Lower leg skin (tissue), 4 donors: ENCODE data around the gene IL6. TPM values are rescaled to one million over a fixed set of nuclear protein-coding genes. Genes with fewer than 3 reads are reported as not detected.

Experiments used
- DNase-seq, 2 donors: peaks; one replicate each; pipeline ENCODE4 v3.0.0-alpha.2; 2019; ENCODE audit warnings: low spot score in 2 of 2
- H3K4me3 ChIP-seq: fragments of 200-600 bp; sonication (generic); 2 replicates; pipeline ENCODE4 v1.5.1; 2017; ENCODE audit warnings: mild to moderate bottlenecking, low read depth; ENCODE audit not compliant: poor library complexity, severe bottlenecking
- CTCF ChIP-seq, 3 donors: fragments of 450-650 bp; IDR thresholded peaks; one replicate each; pipeline ENCODE4 v1.5.1; 2016; ENCODE audit warnings: antibody characterized with exemption in 3 of 3, mild to moderate bottlenecking in 3 of 3, moderate library complexity in 2 of 3
- POLR2A ChIP-seq, 2 donors: fragments of 450-650 bp; IDR thresholded peaks; one replicate each; pipeline ENCODE4 v1.6.1; 2016 to 2017; ENCODE audit warnings: antibody characterized with exemption in 2 of 2, mild to moderate bottlenecking in 1 of 2, moderate library complexity in 1 of 2
- WGBS, 2 donors: methylation state at CpG; one replicate each; pipeline ENCODE4 v1.1.5; 2018; 5-methylcytosine and 5-hydroxymethylcytosine counted together
- intact Hi-C: fragments of 100-400 bp; cut with DNase I; formaldehyde crosslinking; loops from one replicate; pipeline ENCODE4 v1.15.0; 2023; ENCODE audit warnings: low total_unique reads
- total RNA-seq, 4 donors: library from RNA; depleted of rRNA; stranded (reverse); fragments of >200 nt; gene quantifications; one replicate each; pipeline ENCODE4 v1.1.0, GENCODE V29; 2016

Gene IL6
- total RNA-seq, 4 donors from 2014 or later, result 1.7 to 9.1 TPM; not detected in 2

DNA sequence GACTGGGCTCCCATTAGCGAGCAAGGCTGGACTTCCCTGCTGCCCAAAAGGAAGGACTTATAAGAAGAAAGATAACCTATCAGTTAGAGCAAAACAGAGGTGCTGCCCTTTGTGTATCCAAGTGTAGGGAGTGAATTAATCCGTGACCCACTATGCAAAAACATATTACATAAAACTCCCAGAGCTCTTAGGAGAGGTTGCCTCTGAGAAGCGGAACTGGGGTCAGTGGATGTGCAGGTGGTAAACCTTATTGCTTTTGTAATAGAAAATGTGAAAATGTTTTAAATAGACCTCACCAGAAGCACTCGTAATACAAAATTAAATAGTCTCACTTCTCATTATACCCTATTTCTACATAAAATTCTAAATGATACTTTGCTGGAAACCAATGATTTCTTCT, 17.1 kb upstream of the IL6 start:
- no peak overlapping the region for H3K4me3 ChIP-seq
- no peak for TF ChIP-seq CTCF (IDR thresholded peaks at IDR 0.05)
- TF ChIP-seq POLR2A (IDR thresholded peaks at IDR 0.05), result no peak
- intact Hi-C loops, result no loop called here
- 90 to 92% methylated on average over 4 of the region's 4 CpGs for whole genome bisulfite sequencing, 2 donors
- no peak for DNase-seq

- WGBS, 2 donors, result 84 to 86% methylated on average over 1 of the region's 1 CpG
- no peak for TF ChIP-seq POLR2A (IDR thresholded peaks at IDR 0.05)
- no peak for TF ChIP-seq CTCF (IDR thresholded peaks at IDR 0.05)
- intact Hi-C loops, result no loop called here
- H3K4me3 ChIP-seq, result no peak overlapping the region
- DNase-seq, result no peak
These were observed 14.0 kb upstream of the IL6 start for GRCh38 chr7:22712999-22713398.

GRCh38 chr7:22713463-22713862, 13.5 kb upstream of the IL6 start:
- no peak for DNase-seq
- no peak overlapping the region for H3K4me3 ChIP-seq
- intact Hi-C loops, result no loop called here
- TF ChIP-seq POLR2A (IDR thresholded peaks at IDR 0.05) (no peak), CTCF (IDR thresholded peaks at IDR 0.05) (no peak)
- 55 to 69% methylated on average over 1 of the region's 1 CpG for WGBS, 2 donors

DNA sequence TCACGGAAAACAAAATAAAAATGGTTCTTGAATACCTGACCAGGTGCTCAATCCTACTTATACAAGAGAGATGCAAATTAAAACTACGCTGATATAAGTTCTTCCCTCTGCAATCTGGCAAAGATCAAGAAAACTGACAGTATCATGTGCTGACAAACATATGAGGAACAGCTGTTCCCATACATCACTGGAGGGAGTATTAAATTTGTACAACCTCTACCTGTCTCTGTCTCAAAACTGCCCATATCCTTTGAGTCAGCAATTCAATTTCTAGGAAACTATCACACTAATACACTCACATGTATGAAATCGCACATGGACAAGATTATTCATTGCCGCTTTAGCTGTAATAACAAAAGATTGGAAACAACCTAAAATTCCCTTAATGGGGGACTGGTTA, 11.0 kb upstream of the IL6 start:
- TF ChIP-seq CTCF (IDR thresholded peaks at IDR 0.05) (no peak), POLR2A (IDR thresholded peaks at IDR 0.05) (no peak)
- WGBS, 2 donors, result 89 to 91% methylated on average over 4 of the region's 4 CpGs
- no peak for DNase-seq
- no peak overlapping the region for H3K4me3 ChIP-seq
- intact Hi-C loops, result no loop called here

GRCh38 chr7:22717760-22718159, 9.2 kb upstream of the IL6 start:
- peak in 1 of 2 donors; percentile 69 for DNase-seq
- TF ChIP-seq CTCF (IDR thresholded peaks at IDR 0.05) (no peak), POLR2A (IDR thresholded peaks at IDR 0.05) (no peak)
- 47 to 57% methylated on average over 7 of the region's 7 CpGs for WGBS, 2 donors
- intact Hi-C loops, result no loop called here
- H3K4me3 ChIP-seq, result no peak overlapping the region

- WGBS, 2 donors, result 44 to 49% methylated on average over 6 of the region's 6 CpGs
- H3K4me3 ChIP-seq, result no peak overlapping the region
- intact Hi-C loops, result no loop called here
- TF ChIP-seq POLR2A (IDR thresholded peaks at IDR 0.05), result no peak
- DNase-seq, result peak in 1 of 2 donors; percentile 4
These were observed 8.7 kb upstream of the IL6 start for GRCh38 chr7:22718200-22718711.
